ENCODE results near the gene TEAD1. TPM values are rescaled to one million over a fixed set of nuclear protein-coding genes. Genes with fewer than 3 reads are reported as not detected.

TEAD1 gene
- total and polyA plus RNA-seq, 9 donors = 20.0 to 84.1 (median 67.6) TPM

DNA sequence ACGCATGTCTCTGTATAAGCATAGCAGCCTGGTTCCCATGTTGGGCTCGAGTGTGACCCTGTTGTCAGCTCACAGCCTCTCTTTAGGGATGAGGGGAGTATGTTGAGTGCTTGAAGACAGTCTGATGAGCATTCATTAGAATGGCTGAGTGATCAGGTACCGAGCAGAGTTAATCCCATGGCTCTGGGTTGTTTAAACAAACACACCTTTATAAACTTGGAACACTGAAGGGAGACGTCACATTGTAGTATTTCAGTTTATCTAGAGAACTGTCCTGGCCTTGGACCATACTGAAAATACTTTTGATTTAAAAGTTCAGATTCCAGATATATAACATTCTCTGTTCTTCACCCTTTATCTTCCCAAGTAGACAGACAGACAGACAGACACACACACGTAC is 76.0 kb downstream of the TEAD1 start:
- no peak overlapping the region for H3K27ac ChIP-seq

DNA sequence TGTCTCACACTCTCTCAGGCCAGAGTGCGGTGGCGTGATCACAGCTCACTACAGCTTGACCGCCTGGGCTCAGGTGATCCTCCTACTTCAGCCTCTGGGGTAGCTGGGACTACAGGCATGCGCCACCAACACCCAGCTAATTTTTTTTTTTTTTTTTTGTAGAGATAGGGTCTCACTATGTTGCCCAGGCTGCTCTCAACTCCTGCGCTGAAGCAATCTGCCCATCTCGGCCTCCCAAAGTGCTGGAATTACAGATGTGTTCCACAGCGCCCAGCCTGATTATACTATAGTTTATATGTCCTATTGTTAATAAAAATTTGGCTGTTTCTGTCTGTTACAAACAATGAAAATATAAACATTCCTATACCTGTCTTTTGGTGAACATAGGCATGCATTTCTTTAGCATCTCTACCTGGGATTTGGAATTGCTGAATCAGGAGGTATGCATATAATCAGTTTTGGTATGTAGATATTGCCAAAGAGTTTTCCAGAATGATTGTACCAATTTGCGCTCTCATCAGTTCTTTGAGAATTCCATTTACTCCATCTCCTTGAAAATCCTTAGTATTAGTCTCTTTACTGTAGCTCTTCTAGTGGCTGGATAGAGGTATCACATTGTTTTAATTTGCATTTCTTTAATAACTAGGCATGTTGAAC is 78.8 kb downstream of the TEAD1 start:
- TF ChIP-seq, protein P1, sequence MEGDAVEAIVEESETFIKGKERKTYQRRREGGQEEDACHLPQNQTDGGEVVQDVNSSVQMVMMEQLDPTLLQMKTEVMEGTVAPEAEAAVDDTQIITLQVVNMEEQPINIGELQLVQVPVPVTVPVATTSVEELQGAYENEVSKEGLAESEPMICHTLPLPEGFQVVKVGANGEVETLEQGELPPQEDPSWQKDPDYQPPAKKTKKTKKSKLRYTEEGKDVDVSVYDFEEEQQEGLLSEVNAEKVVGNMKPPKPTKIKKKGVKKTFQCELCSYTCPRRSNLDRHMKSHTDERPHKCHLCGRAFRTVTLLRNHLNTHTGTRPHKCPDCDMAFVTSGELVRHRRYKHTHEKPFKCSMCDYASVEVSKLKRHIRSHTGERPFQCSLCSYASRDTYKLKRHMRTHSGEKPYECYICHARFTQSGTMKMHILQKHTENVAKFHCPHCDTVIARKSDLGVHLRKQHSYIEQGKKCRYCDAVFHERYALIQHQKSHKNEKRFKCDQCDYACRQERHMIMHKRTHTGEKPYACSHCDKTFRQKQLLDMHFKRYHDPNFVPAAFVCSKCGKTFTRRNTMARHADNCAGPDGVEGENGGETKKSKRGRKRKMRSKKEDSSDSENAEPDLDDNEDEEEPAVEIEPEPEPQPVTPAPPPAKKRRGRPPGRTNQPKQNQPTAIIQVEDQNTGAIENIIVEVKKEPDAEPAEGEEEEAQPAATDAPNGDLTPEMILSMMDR (IDR thresholded peaks at IDR 0.05) = no peak
- TF ChIP-seq EP300 (IDR thresholded peaks at IDR 0.05) (no peak), POLR2A (IDR thresholded peaks at IDR 0.05) (no peak)
- Histone ChIP-seq H3K36me3 (no peaks in the 10 kb centered on the region), H3K4me3 (no peak overlapping the region), H3K27me3 (no peaks in the 10 kb centered on the region), H3K27ac (no peak overlapping the region), H3K4me1 (ENCODE audit: insufficient read depth) (peaks cover 10% of the 10 kb centered on the region), H3K9me3 (no peaks in the 10 kb centered on the region)
- DNase-seq = no peak
- intact Hi-C loops (cut with DNase I) = no loop called here
- 97 to 99% (median 98%) methylated on average over 8 of the region's 8 CpGs for WGBS, 3 donors

More for the DNA sequence above, 76.0 kb downstream of the TEAD1 start:
- Histone ChIP-seq H3K27me3 (no peaks in the 10 kb centered on the region), H3K4me3 (no peak overlapping the region), H3K4me1 (ENCODE audit: insufficient read depth) (peaks cover 10% of the 10 kb centered on the region), H3K36me3 (no peaks in the 10 kb centered on the region), H3K9me3 (no peaks in the 10 kb centered on the region)
- TF ChIP-seq POLR2A (IDR thresholded peaks at IDR 0.05) (no peak), EP300 (IDR thresholded peaks at IDR 0.05) (no peak)
- TF ChIP-seq, protein P1 (IDR thresholded peaks at IDR 0.05) = no peak
- no peak for DNase-seq
- intact Hi-C loops (cut with DNase I) = no loop called here
- 86 to 93% (median 87%) methylated on average over 5 of the region's 5 CpGs for WGBS, 3 donors

DNA sequence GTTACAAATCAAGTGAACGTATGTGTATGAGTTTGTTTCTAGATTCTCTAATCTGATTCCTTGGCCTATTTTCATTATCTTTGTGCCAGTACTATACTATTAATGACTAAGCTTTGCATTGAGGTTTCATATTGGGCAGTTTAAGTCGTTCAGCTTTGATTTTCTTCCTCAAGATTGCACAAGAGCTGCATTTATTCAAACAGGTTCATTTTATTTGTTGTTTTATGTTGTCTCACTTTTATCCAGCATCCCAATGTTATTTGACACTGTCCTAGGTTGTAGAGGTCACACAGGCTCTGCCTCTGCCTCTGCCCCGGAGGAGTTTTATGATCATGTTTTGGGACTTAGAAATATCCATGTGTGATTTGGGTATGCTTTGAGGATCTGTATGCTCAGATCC is 79.8 kb downstream of the TEAD1 start:
- Histone ChIP-seq H3K27ac (no peak overlapping the region), H3K9me3 (no peaks in the 10 kb centered on the region), H3K27me3 (no peaks in the 10 kb centered on the region), H3K4me3 (no peak overlapping the region), H3K4me1 (ENCODE audit: insufficient read depth) (peaks cover 10% of the 10 kb centered on the region), H3K36me3 (no peaks in the 10 kb centered on the region)
- intact Hi-C loops (cut with DNase I) = no loop called here
- WGBS, 3 donors = 77 to 86% (median 83%) methylated on average over 3 of the region's 3 CpGs
- no peak for DNase-seq
- TF ChIP-seq POLR2A (IDR thresholded peaks at IDR 0.05) = no peak
- no peak for TF ChIP-seq EP300 (IDR thresholded peaks at IDR 0.05)
- TF ChIP-seq, protein P1 (IDR thresholded peaks at IDR 0.05) = no peak

DNA sequence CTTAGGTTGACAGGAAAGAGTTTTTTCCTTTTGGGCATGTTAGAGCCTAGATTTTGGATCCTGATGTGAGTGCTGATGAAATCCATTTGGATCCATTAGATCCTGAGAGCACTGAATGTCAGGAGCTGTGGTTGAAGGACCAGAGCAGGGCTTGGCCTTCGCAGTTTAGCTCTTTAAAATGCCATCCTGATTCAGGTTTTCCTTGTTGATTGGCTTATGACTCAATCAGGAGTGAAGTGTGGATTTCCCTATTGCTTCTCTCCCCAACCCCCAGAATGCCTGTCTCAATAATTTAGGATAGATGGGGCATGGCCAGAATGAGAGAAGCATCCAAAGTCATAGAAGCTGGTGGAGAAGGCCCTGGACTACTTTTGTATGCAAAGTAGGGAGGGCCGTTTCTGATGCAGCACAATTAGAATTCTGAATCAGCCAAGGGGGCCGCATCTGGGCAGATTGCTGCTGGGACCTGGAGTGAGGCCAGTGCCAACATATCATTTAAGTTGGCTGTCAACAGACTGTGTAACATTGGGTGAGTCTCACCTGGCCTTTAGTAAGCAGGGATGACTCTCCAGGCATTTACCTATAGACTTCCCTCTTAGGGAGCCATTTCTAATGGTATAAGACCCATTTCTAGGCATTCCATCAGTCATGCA is 80.5 kb downstream of the TEAD1 start:
- H3K27me3 ChIP-seq = no peaks in the 10 kb centered on the region
- no peaks in the 10 kb centered on the region for H3K9me3 ChIP-seq
- TF ChIP-seq, protein P1 (IDR thresholded peaks at IDR 0.05) = no peak
- TF ChIP-seq POLR2A (IDR thresholded peaks at IDR 0.05) = no peak
- no peak overlapping the region for H3K4me3 ChIP-seq
- H3K27ac ChIP-seq = no peak overlapping the region
- no peaks in the 10 kb centered on the region for H3K36me3 ChIP-seq
- DNase-seq = no peak
- WGBS, 3 donors = 95 to 96% (median 95%) methylated on average over 3 of the region's 3 CpGs
- intact Hi-C loops (cut with DNase I) = no loop called here
- peaks cover 10% of the 10 kb centered on the region for H3K4me1 ChIP-seq (ENCODE audit: insufficient read depth)
